ENCODE results near the gene TACC2.

DNA sequence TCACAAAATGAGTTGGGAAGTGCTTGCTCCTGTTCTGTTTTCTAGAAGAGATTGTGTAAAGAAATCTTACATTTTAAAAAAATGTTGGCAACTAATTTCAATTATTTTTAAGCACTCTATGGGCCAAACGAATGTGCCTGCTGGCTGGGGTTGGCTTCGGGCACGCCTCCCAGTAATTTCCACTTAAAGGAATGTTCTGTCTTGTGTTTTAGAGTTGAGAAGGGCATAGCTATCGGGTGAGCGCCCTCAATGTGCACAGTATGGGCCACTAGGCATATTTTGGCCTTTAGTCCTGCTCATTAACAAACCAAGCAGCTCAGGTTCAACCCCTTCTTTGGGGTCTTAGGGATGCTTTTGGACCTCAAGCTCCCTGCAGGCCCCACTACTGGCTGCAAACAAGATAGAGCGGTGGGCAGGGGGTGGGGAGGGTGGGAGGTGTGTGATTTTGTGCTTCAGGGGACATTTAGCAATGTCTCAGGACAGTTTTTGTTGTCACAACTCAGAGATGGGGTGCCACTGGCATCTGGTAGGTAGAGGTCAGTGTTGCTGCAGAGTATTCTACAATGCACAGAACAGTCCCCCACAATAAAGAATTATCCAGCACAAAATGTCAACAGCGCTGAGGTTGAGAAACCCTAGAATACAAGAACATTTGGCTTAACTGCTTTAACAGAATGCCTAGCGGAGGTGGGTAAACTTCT is 40.7 kb downstream of the TACC2 start:
- TF ChIP-seq CTCF (conservative IDR thresholded peaks at IDR 0.05) (no peak), ZFX (IDR thresholded peaks at IDR 0.05) (no peak)
